GM23338 (cell line): ENCODE data around the gene EXOC7.

Experiments
- CTCF ChIP-seq, 2 experiments: fragments of 200-600 bp in 1 of 2; sonication (generic) in 1 of 2; conservative IDR thresholded peaks; 2 replicates each; pipeline versions ENCODE4 v1.5.1 to v1.6.1; 2016 to 2017; ENCODE audit warnings: antibody characterized with exemption in 2 of 2, low read depth in 2 of 2, mild to moderate bottlenecking in 2 of 2, moderate library complexity in 1 of 2
- EZH2 ChIP-seq: fragments of 200-600 bp; sonication (generic); IDR thresholded peaks from one replicate; pipeline ENCODE4 v1.8.0; 2017; ENCODE audit warnings: antibody characterized with exemption, mild to moderate bottlenecking, low read depth; ENCODE audit not compliant: unreplicated experiment
- EZH2phosphoT487 ChIP-seq: fragments of 200-600 bp; sonication (generic); IDR thresholded peaks from one replicate; pipeline ENCODE4 v1.8.1; 2018; ENCODE audit warnings: antibody characterized with exemption; ENCODE audit not compliant: unreplicated experiment
- REST ChIP-seq: IDR thresholded peaks from one replicate; pipeline ENCODE4 v1.6.1; 2018; ENCODE audit warnings: antibody characterized with exemption; ENCODE audit not compliant: unreplicated experiment
- ZNF114 ChIP-seq: fragments of 250-450 bp; sonication (Bioruptor Pico); IDR thresholded peaks from 2 replicates; pipeline ENCODE4 v1.5.0; 2020; ENCODE audit warnings: mild to moderate bottlenecking, moderate library complexity

- TF ChIP-seq CTCF (conservative IDR thresholded peaks at IDR 0.05; ENCODE audit: low read depth in 2 of 2) = no peak
- no peak for TF ChIP-seq EZH2
- TF ChIP-seq REST = no peak
- no peak for TF ChIP-seq EZH2phosphoT487
- no peak for TF ChIP-seq ZNF114 (CRISPR knock-in tag)
These were observed 57.5 kb downstream of the EXOC7 start for GRCh38 chr17:76046064-76046463.
